Stimulated activated naive B cell treated with anti-CD40 and anti-IgM and Interleukin-4, amounts not matched to agents 10 μg/mL and 1 μg/mL and 100 μg/mL, for 72 hours (primary cell): Measurements from ENCODE around the gene UGT3A1.
"Not testable (repeated sequence)": the region's sequence is repeated elsewhere in the genome, so short reads cannot be mapped to it uniquely, and the experiment has no call there.

Experiments
- ATAC-seq, 2 donors: fragments of 150-1000 bp; cut with Tn5 transposase; replicated peaks; 2 replicates each; pipeline ENCODE4 v1.10.0; 2021; ENCODE audit warnings: moderate library complexity in 1 of 2
- DNase-seq: peaks from one replicate; pipeline ENCODE4 v3.0.0; 2021
- H3K27ac Mint-ChIP-seq: one replicate; pipeline ENCODE4 v1.8.0; 2022; ENCODE audit warnings: mild to moderate bottlenecking, mixed read lengths
- H3K27me3 Mint-ChIP-seq, 2 donors: one replicate each; pipeline ENCODE4 v1.8.0; 2022; ENCODE audit warnings: mixed read lengths in 2 of 2
- H3K36me3 Mint-ChIP-seq, 2 donors: one replicate each; pipeline ENCODE4 v1.8.0; 2022; ENCODE audit warnings: mixed read lengths in 2 of 2, mild to moderate bottlenecking in 1 of 2
- H3K4me1 Mint-ChIP-seq, 2 donors: one replicate each; pipeline ENCODE4 v1.8.0; 2022; ENCODE audit warnings: mixed read lengths in 2 of 2, mild to moderate bottlenecking in 1 of 2
- H3K4me3 Mint-ChIP-seq, 2 donors: one replicate each; pipeline ENCODE4 v1.8.0; 2022; ENCODE audit warnings: mild to moderate bottlenecking in 2 of 2, mixed read lengths in 2 of 2, moderate library complexity in 1 of 2
- H3K9me3 Mint-ChIP-seq, 2 donors: one replicate each; pipeline ENCODE4 v1.8.0; 2022; ENCODE audit warnings: mixed read lengths in 2 of 2, mild to moderate bottlenecking in 1 of 2

The UGT3A1 gene

DNA sequence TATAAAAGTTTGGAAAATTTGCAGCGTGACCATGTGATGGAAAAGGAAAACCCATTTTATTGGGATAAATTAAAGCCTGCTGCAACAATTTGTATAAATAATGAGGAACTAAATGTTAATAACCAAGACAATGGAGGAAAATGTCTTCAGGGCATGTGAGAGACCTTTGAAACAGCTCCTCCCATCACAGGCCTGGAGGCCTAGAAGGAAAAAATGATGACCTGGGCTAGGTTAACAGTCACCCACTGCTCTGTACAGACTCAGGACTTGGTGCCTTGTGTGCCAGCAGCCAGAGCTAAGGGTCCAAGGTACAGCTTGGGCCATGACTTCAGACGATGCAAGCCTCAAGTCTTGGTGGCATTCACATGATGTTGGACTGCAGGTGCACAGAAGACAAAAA is 22.0 kb upstream of the UGT3A1 start:
- Mint-ChIP-seq H3K4me1 (no peaks in the 10 kb centered on the region), H3K27me3 (no peaks in the 10 kb centered on the region), H3K36me3 (peaks cover 7 to 21% of the 10 kb centered on the region in 2 donors), H3K4me3 (no peak overlapping the region), H3K27ac (no peak overlapping the region), H3K9me3 (peaks cover 39% of the 10 kb centered on the region in 2 donors)
- no peak for ATAC-seq
- no peak for DNase-seq

DNA sequence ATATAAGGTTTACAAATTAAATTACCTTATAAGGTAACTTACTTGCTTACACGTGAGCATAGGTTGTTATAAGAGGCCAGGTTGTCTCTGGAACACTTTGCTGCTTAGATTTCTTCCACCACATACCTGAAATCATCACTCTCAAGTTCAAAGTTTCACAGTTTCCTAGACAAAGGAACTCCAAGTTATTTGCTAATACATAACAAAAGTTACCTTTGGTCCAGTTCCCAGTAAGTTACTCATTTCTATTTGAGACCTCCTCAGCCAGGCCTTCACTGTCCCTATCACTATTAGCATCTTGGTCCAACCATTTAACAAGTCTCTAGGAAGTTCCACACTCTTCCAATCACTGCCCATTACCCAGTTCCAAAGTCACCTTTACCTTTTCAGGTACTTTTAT is 18.5 kb upstream of the UGT3A1 start:
- peaks cover 7 to 18% of the 10 kb centered on the region in 2 donors for H3K36me3 Mint-ChIP-seq
- no peaks in the 10 kb centered on the region for H3K4me1 Mint-ChIP-seq
- no peak overlapping the region for H3K4me3 Mint-ChIP-seq
- peaks cover 25 to 30% of the 10 kb centered on the region in 2 donors for H3K9me3 Mint-ChIP-seq
- H3K27ac Mint-ChIP-seq = no peak overlapping the region
- DNase-seq (no peak), ATAC-seq (no peak)
- no peaks in the 10 kb centered on the region for H3K27me3 Mint-ChIP-seq

DNA sequence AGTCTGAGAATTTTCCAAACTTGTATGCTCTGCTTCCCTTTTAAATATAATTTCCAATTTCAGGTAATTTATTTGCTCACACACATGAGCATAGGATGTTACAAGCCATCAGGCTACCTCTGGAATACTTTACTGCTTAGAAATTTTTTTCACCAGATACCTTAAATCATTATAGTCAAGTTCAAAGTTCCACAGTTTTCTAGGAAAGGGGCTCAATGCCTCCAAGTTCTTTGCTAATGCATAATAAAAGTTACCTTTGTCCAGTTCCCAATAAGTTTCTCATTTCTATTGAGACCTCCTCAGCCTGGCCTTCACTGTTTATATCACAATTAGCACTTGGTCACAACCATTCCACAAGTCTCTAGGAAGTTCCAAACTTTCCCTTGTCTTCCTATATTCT is 16.2 kb upstream of the UGT3A1 start:
- no peak overlapping the region for H3K27ac Mint-ChIP-seq
- H3K4me3 Mint-ChIP-seq = no peak overlapping the region
- peaks cover 0 to 9% of the 10 kb centered on the region in 2 donors for H3K36me3 Mint-ChIP-seq
- H3K4me1 Mint-ChIP-seq = no peaks in the 10 kb centered on the region
- no peak for DNase-seq
- peaks cover 14 to 16% of the 10 kb centered on the region in 2 donors for H3K9me3 Mint-ChIP-seq
- H3K27me3 Mint-ChIP-seq = peaks cover 0 to 6% of the 10 kb centered on the region in 2 donors
- no peak for ATAC-seq

DNA sequence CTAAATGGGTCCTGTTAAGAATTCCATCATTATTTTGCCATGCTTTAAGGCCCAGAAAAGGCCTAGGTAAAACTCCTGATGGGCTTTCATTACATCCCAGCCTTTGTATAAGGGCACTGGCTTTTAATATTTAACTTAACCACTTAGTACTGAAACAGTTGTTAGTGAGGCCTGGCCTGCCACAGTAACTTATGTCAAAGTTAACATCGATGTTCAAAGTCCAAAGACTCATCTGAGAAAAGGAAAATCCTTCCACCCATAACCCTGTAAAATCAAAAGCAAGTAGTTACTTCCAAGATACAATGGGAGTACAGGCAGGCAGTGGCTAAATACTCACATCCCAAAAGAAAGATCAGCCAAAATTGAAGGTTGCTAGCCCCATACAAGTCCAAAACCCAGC is 15.0 kb upstream of the UGT3A1 start:
- peaks cover 11 to 14% of the 10 kb centered on the region in 2 donors for H3K9me3 Mint-ChIP-seq
- H3K27ac Mint-ChIP-seq = no peak overlapping the region
- no peaks in the 10 kb centered on the region for H3K4me1 Mint-ChIP-seq
- H3K4me3 Mint-ChIP-seq = no peak overlapping the region
- DNase-seq = no peak
- ATAC-seq = no peak
- peaks cover 0 to 6% of the 10 kb centered on the region in 2 donors for H3K27me3 Mint-ChIP-seq
- peaks cover 0 to 9% of the 10 kb centered on the region in 2 donors for H3K36me3 Mint-ChIP-seq

DNA sequence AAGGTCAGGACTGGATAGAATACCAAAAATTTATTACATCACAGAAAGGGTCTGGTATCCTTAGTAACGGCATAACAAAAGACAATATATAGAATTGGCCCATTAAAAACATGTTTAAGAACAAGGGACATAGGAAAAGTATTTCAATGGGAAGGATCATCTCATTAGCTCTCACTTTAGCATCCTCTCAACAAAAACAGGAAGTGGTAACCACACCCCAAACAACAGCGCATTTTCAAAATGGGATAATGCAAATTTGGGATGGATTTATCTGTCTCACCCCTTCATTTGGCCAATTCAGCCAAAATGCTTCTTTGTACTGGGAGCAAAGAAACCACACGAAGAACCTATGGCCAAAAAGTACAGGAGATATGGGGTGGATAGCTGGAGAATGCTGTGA is 9.8 kb upstream of the UGT3A1 start:
- no peak overlapping the region for H3K4me3 Mint-ChIP-seq
- H3K36me3 Mint-ChIP-seq = no peaks in the 10 kb centered on the region
- no peak overlapping the region for H3K27ac Mint-ChIP-seq
- H3K4me1 Mint-ChIP-seq = no peaks in the 10 kb centered on the region
- peaks cover 0 to 6% of the 10 kb centered on the region in 2 donors for H3K27me3 Mint-ChIP-seq
- ATAC-seq = no peak
- H3K9me3 Mint-ChIP-seq = no peaks in the 10 kb centered on the region
- no peak for DNase-seq

DNA sequence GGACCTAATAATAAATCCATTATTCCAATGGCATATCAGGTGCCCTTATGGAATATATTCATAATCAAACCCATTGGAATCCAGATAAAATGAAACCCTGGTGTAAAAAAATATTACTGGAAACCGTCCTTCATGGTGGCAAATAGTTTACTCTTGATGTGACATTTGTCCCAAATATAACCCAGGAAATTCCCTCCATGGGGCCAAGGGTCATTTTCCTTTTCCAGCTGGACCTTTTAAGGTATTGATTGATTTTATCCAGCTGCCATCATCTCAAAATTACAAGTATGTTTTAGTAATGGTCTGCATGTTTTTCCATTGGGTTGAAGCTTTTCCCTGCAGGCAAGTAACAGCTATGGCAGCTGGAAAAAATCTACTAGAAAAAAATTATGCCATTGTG is 8.4 kb upstream of the UGT3A1 start:
- ATAC-seq = no peak

DNA sequence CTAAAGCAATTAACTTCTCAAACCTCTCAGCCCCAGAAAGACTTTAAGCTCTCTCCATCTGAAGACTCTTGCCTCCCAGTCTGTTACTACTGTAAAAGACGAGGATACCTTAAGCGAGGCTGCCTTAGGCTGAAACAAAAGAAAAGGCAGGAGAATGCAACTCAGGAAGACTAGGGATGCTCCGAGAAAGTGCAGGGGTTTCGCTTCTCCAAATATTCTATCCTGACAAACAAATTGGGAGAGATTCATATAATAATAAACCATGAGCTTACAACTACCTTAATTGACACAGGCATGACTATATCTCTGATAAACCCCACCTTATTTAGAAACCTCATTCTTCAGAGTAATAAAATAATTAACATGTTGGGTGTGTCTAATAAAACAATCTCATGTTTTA is 4.9 kb upstream of the UGT3A1 start:
- H3K27me3 Mint-ChIP-seq = peaks cover 7 to 9% of the 10 kb centered on the region in 2 donors
- DNase-seq (no peak), ATAC-seq (no peak)
- H3K4me1 Mint-ChIP-seq = no peaks in the 10 kb centered on the region
- H3K36me3 Mint-ChIP-seq = no peaks in the 10 kb centered on the region
- no peak overlapping the region for H3K4me3 Mint-ChIP-seq
- no peaks in the 10 kb centered on the region for H3K9me3 Mint-ChIP-seq
- H3K27ac Mint-ChIP-seq = no peak overlapping the region

More for the DNA sequence above, 8.4 kb upstream of the UGT3A1 start:
- Mint-ChIP-seq H3K27me3 (peaks cover 0 to 6% of the 10 kb centered on the region in 2 donors), H3K36me3 (no peaks in the 10 kb centered on the region), H3K9me3 (no peaks in the 10 kb centered on the region), H3K27ac (no peak overlapping the region), H3K4me1 (no peaks in the 10 kb centered on the region), H3K4me3 (no peak overlapping the region)
- no peak for DNase-seq

DNA sequence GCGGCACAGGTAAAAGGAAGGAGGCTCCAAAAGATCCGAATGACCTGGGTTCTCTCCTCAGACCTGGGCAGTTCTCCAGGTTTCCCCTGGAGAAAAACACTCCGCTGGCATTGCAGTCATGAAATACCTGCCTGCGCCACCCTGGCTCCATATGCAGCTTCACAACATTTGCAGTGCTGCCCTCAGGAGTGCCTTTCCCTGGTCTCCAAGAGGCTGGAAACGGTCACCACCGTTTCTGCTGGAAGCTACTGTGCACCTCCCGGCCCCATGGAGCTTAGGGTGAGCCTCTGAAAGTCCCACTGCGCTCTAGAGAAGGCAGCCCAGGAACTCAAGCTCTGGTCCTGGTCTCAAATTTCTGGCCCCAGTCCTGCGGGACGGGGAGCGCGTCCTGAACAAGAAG is 670 bp downstream of the UGT3A1 start:
- H3K27me3 Mint-ChIP-seq = peaks cover 9 to 26% of the 10 kb centered on the region in 2 donors
- no peak overlapping the region for H3K4me3 Mint-ChIP-seq
- no peak overlapping the region for H3K27ac Mint-ChIP-seq
- H3K9me3 Mint-ChIP-seq = no peaks in the 10 kb centered on the region
- no peaks in the 10 kb centered on the region for H3K4me1 Mint-ChIP-seq
- no peak for ATAC-seq
- H3K36me3 Mint-ChIP-seq = no peaks in the 10 kb centered on the region
- no peak for DNase-seq

DNA sequence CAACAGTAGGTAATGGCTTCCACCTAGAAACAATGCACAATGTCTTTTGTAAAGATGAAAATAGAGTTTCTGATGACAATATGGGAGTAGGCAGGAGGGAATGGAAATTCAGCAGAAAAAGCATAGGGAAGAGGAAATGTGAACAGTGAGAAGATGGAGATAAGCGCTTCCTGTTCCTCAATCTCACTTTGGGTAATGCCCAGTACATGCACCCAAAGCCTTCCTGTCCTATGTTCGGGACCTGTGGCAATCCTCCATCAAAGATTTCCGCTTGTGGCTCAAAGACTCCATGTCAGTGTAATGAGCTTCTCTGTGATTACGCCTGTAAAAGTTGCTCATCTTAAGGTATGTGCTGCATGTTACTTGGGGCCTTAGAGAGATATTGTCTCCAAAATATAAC is 2.7 kb downstream of the UGT3A1 start:
- DNase-seq (no peak), ATAC-seq (no peak)
- Mint-ChIP-seq H3K36me3 (no peaks in the 10 kb centered on the region), H3K4me3 (no peak overlapping the region), H3K27ac (no peak overlapping the region), H3K27me3 (peaks cover 9 to 26% of the 10 kb centered on the region in 2 donors), H3K4me1 (no peaks in the 10 kb centered on the region), H3K9me3 (peaks cover 0 to 1% of the 10 kb centered on the region in 2 donors)

DNA sequence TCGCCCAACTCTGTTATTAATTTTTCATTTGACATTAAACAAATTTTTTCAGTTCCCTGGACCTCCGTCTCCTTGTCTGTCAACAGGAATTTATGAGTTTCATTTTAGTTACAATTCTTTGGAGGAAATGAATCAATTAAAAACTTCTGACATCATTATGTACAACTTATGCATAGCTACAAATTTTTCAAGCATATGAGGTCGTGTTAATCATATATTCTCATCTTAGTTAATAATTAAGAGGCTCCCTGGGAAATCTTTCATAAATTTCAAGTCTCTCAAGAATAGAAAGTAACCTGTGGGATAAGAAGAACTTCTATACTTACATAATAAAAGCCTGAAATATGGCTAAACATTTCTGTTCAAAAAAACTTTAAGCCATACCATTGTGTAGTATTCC is 3.4 kb downstream of the UGT3A1 start:
- H3K4me3 Mint-ChIP-seq = no peak overlapping the region
- no peak overlapping the region for H3K27ac Mint-ChIP-seq
- peaks cover 2 to 4% of the 10 kb centered on the region in 2 donors for H3K9me3 Mint-ChIP-seq
- peaks cover 9 to 26% of the 10 kb centered on the region in 2 donors for H3K27me3 Mint-ChIP-seq
- H3K4me1 Mint-ChIP-seq = no peaks in the 10 kb centered on the region
- ATAC-seq (no peak), DNase-seq (no peak)
- H3K36me3 Mint-ChIP-seq = peaks cover 2% of the 10 kb centered on the region in 2 donors

DNA sequence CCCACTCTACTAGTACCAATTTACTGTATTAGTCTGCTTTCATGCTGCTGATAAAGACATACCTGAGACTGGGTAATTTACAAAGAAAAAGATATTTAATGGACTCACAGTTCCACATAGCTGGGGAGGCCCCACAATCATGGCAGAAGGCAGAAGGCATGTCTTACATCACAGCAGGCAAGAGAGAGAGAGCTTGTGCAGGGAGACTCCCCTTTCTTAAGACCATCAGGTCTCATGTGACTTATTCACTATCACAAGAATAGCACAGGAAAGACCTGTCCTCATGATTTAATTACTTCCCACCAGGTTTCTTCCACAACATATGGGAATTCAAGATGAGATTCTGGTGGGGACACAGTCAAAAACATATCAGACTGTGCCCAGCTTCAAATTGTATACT is 11.5 kb downstream of the UGT3A1 start:
- peaks cover 8 to 11% of the 10 kb centered on the region in 2 donors for H3K36me3 Mint-ChIP-seq
- H3K27me3 Mint-ChIP-seq = no peaks in the 10 kb centered on the region
- peaks cover 11 to 27% of the 10 kb centered on the region in 2 donors for H3K9me3 Mint-ChIP-seq
- no peak overlapping the region for H3K27ac Mint-ChIP-seq
- peak in 1 of 2 donors; percentile 63 for ATAC-seq
- no peak overlapping the region for H3K4me3 Mint-ChIP-seq
- H3K4me1 Mint-ChIP-seq = peaks cover 0 to 18% of the 10 kb centered on the region in 2 donors
- DNase-seq = no peak

DNA sequence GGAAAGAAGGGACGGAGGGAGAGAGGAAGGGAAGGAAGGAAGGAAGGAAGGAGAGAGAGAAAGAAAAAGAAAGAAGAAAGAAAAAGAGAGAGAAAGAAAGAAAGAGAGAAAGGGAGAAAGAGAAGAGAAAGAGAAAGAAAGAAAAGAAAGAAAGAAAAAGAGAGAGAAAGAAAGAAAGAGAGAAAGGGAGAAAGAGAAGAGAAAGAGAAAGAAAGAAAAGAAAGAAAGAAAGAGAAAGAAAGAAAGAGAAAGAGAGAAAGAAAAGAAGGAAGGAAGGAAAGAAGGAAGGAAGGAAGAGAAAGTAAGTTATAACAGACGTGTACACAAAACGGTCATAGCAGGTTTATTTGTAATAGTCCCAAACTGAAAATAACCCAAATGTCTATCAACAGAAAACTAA is 14.3 kb downstream of the UGT3A1 start:
- H3K4me3 Mint-ChIP-seq, ATAC-seq, H3K27ac Mint-ChIP-seq, H3K36me3 Mint-ChIP-seq, H3K27me3 Mint-ChIP-seq, DNase-seq: not testable (repeated sequence)
- Mint-ChIP-seq H3K9me3 (peaks cover 4 to 16% of the 10 kb centered on the region in 2 donors), H3K4me1 (peaks cover 0 to 18% of the 10 kb centered on the region in 2 donors)

DNA sequence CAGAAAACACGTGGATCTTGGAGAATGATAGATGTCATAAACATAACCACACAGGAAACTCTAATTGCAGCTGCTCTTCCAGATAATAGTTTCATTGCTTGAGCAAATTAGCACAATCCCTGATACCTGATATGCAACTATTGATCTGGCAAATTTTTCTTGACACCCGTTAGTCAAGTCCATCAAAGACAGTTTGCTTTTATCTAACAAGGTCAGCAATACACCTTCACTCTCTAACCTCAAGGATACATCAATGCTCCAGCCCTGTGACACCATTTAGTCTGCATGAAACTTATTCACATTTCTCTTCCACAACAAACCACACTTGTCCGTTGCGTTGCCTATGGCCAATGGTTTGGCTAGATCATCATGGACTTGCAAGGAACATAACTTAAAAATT is 16.6 kb downstream of the UGT3A1 start:
- Mint-ChIP-seq H3K36me3 (peaks cover 0 to 2% of the 10 kb centered on the region in 2 donors), H3K4me1 (peaks cover 0 to 11% of the 10 kb centered on the region in 2 donors), H3K9me3 (peaks cover 3 to 11% of the 10 kb centered on the region in 2 donors), H3K27me3 (no peaks in the 10 kb centered on the region), H3K27ac (no peak overlapping the region), H3K4me3 (no peak overlapping the region)
- DNase-seq (no peak), ATAC-seq (no peak)

DNA sequence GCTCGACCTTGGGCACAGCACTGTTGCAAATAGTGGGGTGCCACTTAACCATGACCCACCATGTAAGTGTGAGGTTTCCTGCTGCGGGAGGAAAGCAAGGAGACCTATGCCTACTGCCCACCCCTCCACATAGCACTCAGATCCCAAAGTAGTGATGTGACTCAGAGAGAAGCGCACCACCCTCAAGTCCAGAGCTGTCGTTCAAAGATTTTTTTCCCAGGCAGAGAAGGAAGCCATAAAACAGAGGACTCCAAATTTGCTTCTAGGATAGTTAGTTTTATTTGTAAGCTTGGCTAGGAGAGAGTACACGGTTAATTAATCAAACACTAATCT is 19.3 kb downstream of the UGT3A1 start:
- Mint-ChIP-seq H3K36me3 (peaks cover 0 to 2% of the 10 kb centered on the region in 2 donors), H3K4me3 (no peak overlapping the region), H3K4me1 (no peaks in the 10 kb centered on the region), H3K27me3 (no peaks in the 10 kb centered on the region), H3K27ac (no peak overlapping the region), H3K9me3 (peaks cover 6 to 8% of the 10 kb centered on the region in 2 donors)
- DNase-seq = no peak
- no peak for ATAC-seq

DNA sequence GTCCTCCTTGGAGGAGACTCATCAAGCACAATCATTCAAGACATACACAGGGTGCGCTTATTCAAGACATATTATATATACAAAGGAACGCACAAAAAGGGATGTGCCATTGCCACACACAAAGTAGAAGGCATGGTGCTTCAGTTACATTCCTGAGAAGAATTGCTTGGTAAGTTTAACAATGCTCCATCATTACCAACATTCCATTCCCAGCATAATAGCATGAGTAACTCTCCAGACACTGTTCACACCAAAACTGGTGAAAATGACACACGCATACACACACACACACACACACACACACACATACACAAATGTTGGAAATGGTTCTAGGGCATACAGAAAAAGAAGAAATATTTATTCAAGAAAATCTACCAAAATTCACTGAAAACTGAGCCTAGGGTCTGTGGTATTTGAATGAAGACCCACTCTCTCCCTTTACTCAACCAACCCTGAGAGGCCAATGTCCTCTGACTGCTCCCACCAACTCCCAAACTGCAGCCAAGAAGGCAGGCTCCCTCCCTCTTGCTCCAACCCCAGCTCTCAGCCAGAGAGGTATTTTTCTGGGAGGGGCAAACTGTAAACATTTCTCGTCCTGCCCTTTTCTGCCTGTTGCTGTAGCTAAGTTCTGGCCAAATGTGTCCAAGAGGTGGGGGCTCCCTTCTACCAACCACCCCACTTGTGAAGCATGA is 19.9 kb downstream of the UGT3A1 start:
- peaks cover 0 to 2% of the 10 kb centered on the region in 2 donors for H3K36me3 Mint-ChIP-seq
- no peak for ATAC-seq
- H3K4me3 Mint-ChIP-seq = no peak overlapping the region
- no peak overlapping the region for H3K27ac Mint-ChIP-seq
- no peaks in the 10 kb centered on the region for H3K27me3 Mint-ChIP-seq
- H3K4me1 Mint-ChIP-seq = no peaks in the 10 kb centered on the region
- H3K9me3 Mint-ChIP-seq = peaks cover 4 to 8% of the 10 kb centered on the region in 2 donors
- no peak for DNase-seq
